H9 (cell line): ENCODE measurements around the gene TRPM3. TPM values are rescaled to one million over a fixed set of nuclear protein-coding genes. Genes with fewer than 3 reads are reported as not detected.

Experiments
- DNase-seq: peaks from one replicate; pipeline ENCODE4 v3.0.0-alpha.2; 2017
- H2AFZ ChIP-seq: one replicate; pipeline ENCODE4 v1.6.1; 2013; ENCODE audit warnings: mild to moderate bottlenecking, low read length, control low read depth, moderate library complexity
- H2AK5ac ChIP-seq: 2 replicates; pipeline ENCODE4 v1.6.1; 2013; ENCODE audit warnings: low read length, control low read depth, mixed read lengths; ENCODE audit not compliant: insufficient read length
- H2BK120ac ChIP-seq: one replicate; pipeline ENCODE4 v1.6.1; 2013; ENCODE audit warnings: low read depth, mild to moderate bottlenecking, low read length, control low read depth, inconsistent platforms; ENCODE audit not compliant: poor library complexity, severe bottlenecking
- H2BK12ac ChIP-seq: 2 replicates; pipeline ENCODE4 v1.6.1; 2013; ENCODE audit warnings: low read length, control low read depth, mixed read lengths, low read depth; ENCODE audit not compliant: insufficient read length
- H2BK15ac ChIP-seq: 2 replicates; pipeline ENCODE4 v1.6.1; 2013; ENCODE audit warnings: low read depth, low read length, control low read depth
- H2BK20ac ChIP-seq: one replicate; pipeline ENCODE4 v1.6.1; 2013; ENCODE audit warnings: low read depth, mild to moderate bottlenecking, low read length, control low read depth, inconsistent platforms; ENCODE audit not compliant: poor library complexity, severe bottlenecking
- H2BK5ac ChIP-seq: 2 replicates; pipeline ENCODE4 v1.6.1; 2013; ENCODE audit warnings: low read length, control low read depth, mixed read lengths; ENCODE audit not compliant: insufficient read length
- H3K14ac ChIP-seq: 2 replicates; pipeline ENCODE4 v1.6.1; 2013; ENCODE audit warnings: low read length, control low read depth; ENCODE audit not compliant: insufficient read depth
- H3K18ac ChIP-seq: 2 replicates; pipeline ENCODE4 v1.6.1; 2013; ENCODE audit warnings: low read depth, mild to moderate bottlenecking, mixed read lengths, low read length, control low read depth; ENCODE audit not compliant: insufficient read length
- H3K23ac ChIP-seq: 2 replicates; pipeline ENCODE4 v1.6.1; 2013; ENCODE audit warnings: low read length, control low read depth, mixed read lengths, low read depth; ENCODE audit not compliant: insufficient read length
- H3K23me2 ChIP-seq: 2 replicates; pipeline ENCODE4 v1.6.1; 2013; ENCODE audit warnings: low read depth, mild to moderate bottlenecking, mixed read lengths, low read length, control low read depth; ENCODE audit not compliant: insufficient read length, poor library complexity, severe bottlenecking
- H3K27ac ChIP-seq: 2 replicates; pipeline ENCODE4 v1.5.1; 2013; ENCODE audit warnings: low read length, control low read depth, mixed read lengths, low read depth; ENCODE audit not compliant: insufficient read length
- H3K27me3 ChIP-seq: 2 replicates; pipeline ENCODE4 v1.6.1; 2013; ENCODE audit warnings: low read length, control low read depth, inconsistent platforms; ENCODE audit not compliant: insufficient read depth
- H3K4ac ChIP-seq: 2 replicates; pipeline ENCODE4 v1.6.1; 2013; ENCODE audit warnings: low read depth, mild to moderate bottlenecking, control low read depth, inconsistent platforms, low read length, moderate library complexity
- H3K4me1 ChIP-seq: 2 replicates; pipeline ENCODE4 v1.6.1; 2013; ENCODE audit warnings: low read length, control low read depth, inconsistent platforms; ENCODE audit not compliant: insufficient read depth
- H3K4me2 ChIP-seq: 2 replicates; pipeline ENCODE4 v1.6.1; 2013; ENCODE audit warnings: low read length, control low read depth, mixed read lengths; ENCODE audit not compliant: insufficient read length, insufficient read depth
- H3K56ac ChIP-seq: 2 replicates; pipeline ENCODE4 v1.6.1; 2013; ENCODE audit warnings: low read depth, mild to moderate bottlenecking, mixed read lengths, low read length, control low read depth; ENCODE audit not compliant: insufficient read length
- H3K79me1 ChIP-seq: 2 replicates; pipeline ENCODE4 v1.6.1; 2013; ENCODE audit warnings: low read depth, mild to moderate bottlenecking, moderate library complexity, low read length, control low read depth, inconsistent platforms; ENCODE audit not compliant: insufficient read depth, poor library complexity, severe bottlenecking
- H3K79me2 ChIP-seq: 2 replicates; pipeline ENCODE4 v1.6.1; 2013; ENCODE audit warnings: low read length, control low read depth, inconsistent platforms; ENCODE audit not compliant: insufficient read depth
- H3K9ac ChIP-seq: 2 replicates; pipeline ENCODE4 v1.6.1; 2013; ENCODE audit warnings: low read length, control low read depth, mixed read lengths; ENCODE audit not compliant: insufficient read length; ENCODE audit errors: extremely low read depth
- H3K9me3 ChIP-seq: one replicate; pipeline ENCODE4 v1.6.1; 2013; ENCODE audit warnings: low read depth, low read length, inconsistent platforms; ENCODE audit not compliant: control insufficient read depth
- H3T11ph ChIP-seq: one replicate; pipeline ENCODE4 v1.6.1; 2013; ENCODE audit warnings: mild to moderate bottlenecking, low read length, control low read depth, inconsistent platforms
- H4K20me1 ChIP-seq: one replicate; pipeline ENCODE4 v1.6.1; 2013; ENCODE audit not compliant: control insufficient read depth, insufficient read length, insufficient read depth
- H4K5ac ChIP-seq: 2 replicates; pipeline ENCODE4 v1.6.1; 2013; ENCODE audit warnings: low read depth, mild to moderate bottlenecking, mixed read lengths, low read length, control low read depth; ENCODE audit not compliant: insufficient read length
- H4K8ac ChIP-seq: replicated peaks from 2 replicates; pipeline ENCODE4 v1.6.1; 2013; ENCODE audit warnings: low read length, control low read depth, mixed read lengths, low read depth; ENCODE audit not compliant: insufficient read length
- H4K91ac ChIP-seq: 2 replicates; pipeline ENCODE4 v1.6.1; 2013; ENCODE audit warnings: low read depth, mild to moderate bottlenecking, moderate library complexity, mixed read lengths, low read length, control low read depth; ENCODE audit not compliant: insufficient read length
- H3K27ac Mint-ChIP-seq, 3 experiments: 2 replicates in 2 of 3; 3 replicates in 1 of 3; pipeline ENCODE4 v1.8.0; 2020 to 2021; ENCODE audit warnings: mixed read lengths in 3 of 3, mild to moderate bottlenecking in 1 of 3, moderate library complexity in 1 of 3
- H3K27me3 Mint-ChIP-seq: 2 replicates; pipeline ENCODE4 v1.8.0; 2021; ENCODE audit warnings: low read depth, mild to moderate bottlenecking, moderate library complexity, mixed read lengths
- H3K36me3 Mint-ChIP-seq, 3 experiments: 2 replicates in 2 of 3; 3 replicates in 1 of 3; pipeline ENCODE4 v1.8.0; 2020 to 2021; ENCODE audit warnings: low read depth in 3 of 3, mixed read lengths in 3 of 3; ENCODE audit not compliant: insufficient read depth in 1 of 3
- H3K4me1 Mint-ChIP-seq, 2 experiments: 2 replicates each; pipeline ENCODE4 v1.8.0; 2020; ENCODE audit warnings: mixed read lengths in 2 of 2
- H3K4me3 Mint-ChIP-seq, 2 experiments: 2 replicates in 1 of 2; 3 replicates in 1 of 2; pipeline ENCODE4 v1.8.0; 2020 to 2021; ENCODE audit warnings: mild to moderate bottlenecking in 2 of 2, mixed read lengths in 2 of 2, moderate library complexity in 1 of 2
- H3K9me3 Mint-ChIP-seq, 2 experiments: 2 replicates in 1 of 2; 3 replicates in 1 of 2; pipeline ENCODE4 v1.8.0; 2020; ENCODE audit warnings: mild to moderate bottlenecking in 2 of 2, mixed read lengths in 2 of 2, moderate library complexity in 1 of 2
- CTCF ChIP-seq: fragments of 200-600 bp; sonication (generic); conservative IDR thresholded peaks from 3 replicates; pipeline ENCODE4 v1.8.0; 2021; ENCODE audit warnings: antibody characterized with exemption, mild to moderate bottlenecking
- WGBS: extraction: QIAGEN DNeasy Blood & Tissue Kit; methylation state at CpG from one replicate; pipeline ENCODE4 v1.1.7; 2013; ENCODE audit warnings: missing lambda C conversion rate, low lambda C conversion rate, mixed read lengths; ENCODE audit not compliant: insufficient read length; ENCODE audit errors: extremely low coverage; 5-methylcytosine and 5-hydroxymethylcytosine counted together
- total RNA-seq: library from RNA; stranded (reverse); gene quantifications from 2 replicates; pipeline ENCODE4 v1.2.1, GENCODE V29; 2021

The TRPM3 gene
- total RNA-seq, 1 experiment from 2014 or later = 10.3 TPM

- no peaks in the 10 kb centered on the region for H3K23me2 ChIP-seq
- H2BK20ac ChIP-seq = no peak overlapping the region
- Mint-ChIP-seq H3K36me3 (peaks cover 10 to 28% (median 14%) of the 10 kb centered on the region in 3 experiments; a peak in 6 of 7 replicates), H3K4me1 (peaks cover 9 to 16% of the 10 kb centered on the region in 2 experiments; a peak in 3 of 4 replicates), H3K27ac (no peak overlapping the region; a peak in 1 of 7 replicates), H3K4me3 (no peak overlapping the region; a peak in 1 of 5 replicates), H3K9me3 (peaks cover 22% of the 10 kb centered on the region in 2 experiments), H3K27me3 (no peaks in the 10 kb centered on the region)
- no peak overlapping the region for H2BK5ac ChIP-seq
- H3K23ac ChIP-seq = no peak overlapping the region
- no peak overlapping the region for H2BK120ac ChIP-seq
- H2AK5ac ChIP-seq = no peak overlapping the region
- no peak overlapping the region for H3K14ac ChIP-seq
- H3K27ac ChIP-seq = no peak overlapping the region
- H2AFZ ChIP-seq = no peak overlapping the region
- H3K27me3 ChIP-seq = no peaks in the 10 kb centered on the region
- H3K79me1 ChIP-seq = no peaks in the 10 kb centered on the region
- H2BK15ac ChIP-seq = no peak overlapping the region
- no peak overlapping the region for H3K4me2 ChIP-seq
- H3K9me3 ChIP-seq = no peaks in the 10 kb centered on the region
- H3K79me2 ChIP-seq = no peaks in the 10 kb centered on the region
- DNase-seq = no peak
- no peak overlapping the region for H4K5ac ChIP-seq
- H3K9ac ChIP-seq = no peak overlapping the region
- no peak overlapping the region for H3K56ac ChIP-seq
- H3T11ph ChIP-seq = no peak overlapping the region
- no peaks in the 10 kb centered on the region for H4K20me1 ChIP-seq
- no CpG with 5 or more reads among the region's 4 CpGs for WGBS
- no peak overlapping the region for H4K91ac ChIP-seq
- H3K18ac ChIP-seq = no peak overlapping the region
- H2BK12ac ChIP-seq = no peak overlapping the region
- H3K4ac ChIP-seq = no peak overlapping the region
- no peaks in the 10 kb centered on the region for H3K4me1 ChIP-seq
- no peak for TF ChIP-seq CTCF
- no peak overlapping the region for H4K8ac ChIP-seq
Measured at GRCh38 chr9:71004196-71004595, 117.2 kb downstream of the TRPM3 start.
